ENCODE results near the gene MATN1. TPM values are rescaled to one million over a fixed set of nuclear protein-coding genes. Genes with fewer than 3 reads are reported as not detected.

Gene MATN1
- polyA plus RNA-seq, 1 donor from 2014 or later = 0.22 TPM

GRCh38 chr1:30677471-30677870 is 45.9 kb downstream of the MATN1 start:
- Histone ChIP-seq H3K9me2 (ENCODE audit: insufficient read depth, low read length) (no peaks in the 10 kb centered on the region), H3K27me3 (ENCODE audit: insufficient read depth, low read depth, low read length) (no peaks in the 10 kb centered on the region), H4K20me1 (ENCODE audit: insufficient read depth) (no peaks in the 10 kb centered on the region), H3K27ac (ENCODE audit: low read length) (no peak overlapping the region), H3K79me2 (replicated peaks; ENCODE audit: insufficient read depth, low read length) (no peaks in the 10 kb centered on the region), H3K4me3 (ENCODE audit: low read length) (no peak overlapping the region), H3K4me2 (ENCODE audit: low read length) (no peak overlapping the region), H3F3A (ENCODE audit: insufficient read depth, low read length, poor library complexity, severe bottlenecking) (no peaks in the 10 kb centered on the region), H3K9me3 (ENCODE audit: low read length) (peaks cover 4% of the 10 kb centered on the region), H3K36me3 (ENCODE audit: insufficient read depth, low read length) (no peaks in the 10 kb centered on the region), H3K9ac (ENCODE audit: low read length) (no peak overlapping the region), H2AFZ (ENCODE audit: low read depth, low read length) (no peak overlapping the region)
- no peak for TF ChIP-seq EP300 (conservative IDR thresholded peaks at IDR 0.05; ENCODE audit: poor library complexity, severe bottlenecking)
- no peak for TF ChIP-seq RAD21 (conservative IDR thresholded peaks at IDR 0.05)
- no peak for TF ChIP-seq EZH2 (IDR thresholded peaks at IDR 0.05; ENCODE audit: borderline replicate concordance, insufficient read depth, low read length, poor library complexity, severe bottlenecking)
- TF ChIP-seq SMC3 (conservative IDR thresholded peaks at IDR 0.05; ENCODE audit: poor library complexity) = no peak
- no peak for TF ChIP-seq POLR2AphosphoS5 (IDR thresholded peaks at IDR 0.05)
- TF ChIP-seq, protein P1, sequence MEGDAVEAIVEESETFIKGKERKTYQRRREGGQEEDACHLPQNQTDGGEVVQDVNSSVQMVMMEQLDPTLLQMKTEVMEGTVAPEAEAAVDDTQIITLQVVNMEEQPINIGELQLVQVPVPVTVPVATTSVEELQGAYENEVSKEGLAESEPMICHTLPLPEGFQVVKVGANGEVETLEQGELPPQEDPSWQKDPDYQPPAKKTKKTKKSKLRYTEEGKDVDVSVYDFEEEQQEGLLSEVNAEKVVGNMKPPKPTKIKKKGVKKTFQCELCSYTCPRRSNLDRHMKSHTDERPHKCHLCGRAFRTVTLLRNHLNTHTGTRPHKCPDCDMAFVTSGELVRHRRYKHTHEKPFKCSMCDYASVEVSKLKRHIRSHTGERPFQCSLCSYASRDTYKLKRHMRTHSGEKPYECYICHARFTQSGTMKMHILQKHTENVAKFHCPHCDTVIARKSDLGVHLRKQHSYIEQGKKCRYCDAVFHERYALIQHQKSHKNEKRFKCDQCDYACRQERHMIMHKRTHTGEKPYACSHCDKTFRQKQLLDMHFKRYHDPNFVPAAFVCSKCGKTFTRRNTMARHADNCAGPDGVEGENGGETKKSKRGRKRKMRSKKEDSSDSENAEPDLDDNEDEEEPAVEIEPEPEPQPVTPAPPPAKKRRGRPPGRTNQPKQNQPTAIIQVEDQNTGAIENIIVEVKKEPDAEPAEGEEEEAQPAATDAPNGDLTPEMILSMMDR (IDR thresholded peaks at IDR 0.05; ENCODE audit: poor library complexity, severe bottlenecking) = no peak

GRCh38 chr1:30675761-30676160 is 47.6 kb downstream of the MATN1 start:
- TF ChIP-seq TAF1 (IDR thresholded peaks at IDR 0.05; ENCODE audit: low read depth) = no peak
- no peak for TF ChIP-seq EZH2 (IDR thresholded peaks at IDR 0.05; ENCODE audit: borderline replicate concordance, insufficient read depth, low read length, poor library complexity, severe bottlenecking)
- TF ChIP-seq MXI1 (conservative IDR thresholded peaks at IDR 0.05; ENCODE audit: poor library complexity, severe bottlenecking) = no peak
- TF ChIP-seq POLR2AphosphoS5 (IDR thresholded peaks at IDR 0.05) = no peak
- TF ChIP-seq, protein P2, sequence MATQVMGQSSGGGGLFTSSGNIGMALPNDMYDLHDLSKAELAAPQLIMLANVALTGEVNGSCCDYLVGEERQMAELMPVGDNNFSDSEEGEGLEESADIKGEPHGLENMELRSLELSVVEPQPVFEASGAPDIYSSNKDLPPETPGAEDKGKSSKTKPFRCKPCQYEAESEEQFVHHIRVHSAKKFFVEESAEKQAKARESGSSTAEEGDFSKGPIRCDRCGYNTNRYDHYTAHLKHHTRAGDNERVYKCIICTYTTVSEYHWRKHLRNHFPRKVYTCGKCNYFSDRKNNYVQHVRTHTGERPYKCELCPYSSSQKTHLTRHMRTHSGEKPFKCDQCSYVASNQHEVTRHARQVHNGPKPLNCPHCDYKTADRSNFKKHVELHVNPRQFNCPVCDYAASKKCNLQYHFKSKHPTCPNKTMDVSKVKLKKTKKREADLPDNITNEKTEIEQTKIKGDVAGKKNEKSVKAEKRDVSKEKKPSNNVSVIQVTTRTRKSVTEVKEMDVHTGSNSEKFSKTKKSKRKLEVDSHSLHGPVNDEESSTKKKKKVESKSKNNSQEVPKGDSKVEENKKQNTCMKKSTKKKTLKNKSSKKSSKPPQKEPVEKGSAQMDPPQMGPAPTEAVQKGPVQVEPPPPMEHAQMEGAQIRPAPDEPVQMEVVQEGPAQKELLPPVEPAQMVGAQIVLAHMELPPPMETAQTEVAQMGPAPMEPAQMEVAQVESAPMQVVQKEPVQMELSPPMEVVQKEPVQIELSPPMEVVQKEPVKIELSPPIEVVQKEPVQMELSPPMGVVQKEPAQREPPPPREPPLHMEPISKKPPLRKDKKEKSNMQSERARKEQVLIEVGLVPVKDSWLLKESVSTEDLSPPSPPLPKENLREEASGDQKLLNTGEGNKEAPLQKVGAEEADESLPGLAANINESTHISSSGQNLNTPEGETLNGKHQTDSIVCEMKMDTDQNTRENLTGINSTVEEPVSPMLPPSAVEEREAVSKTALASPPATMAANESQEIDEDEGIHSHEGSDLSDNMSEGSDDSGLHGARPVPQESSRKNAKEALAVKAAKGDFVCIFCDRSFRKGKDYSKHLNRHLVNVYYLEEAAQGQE (IDR thresholded peaks at IDR 0.05; ENCODE audit: borderline replicate concordance) = no peak
- no peak for TF ChIP-seq RAD21 (conservative IDR thresholded peaks at IDR 0.05)
- no peak for TF ChIP-seq EP300 (conservative IDR thresholded peaks at IDR 0.05; ENCODE audit: poor library complexity, severe bottlenecking)
- TF ChIP-seq, protein P1 (IDR thresholded peaks at IDR 0.05; ENCODE audit: poor library complexity, severe bottlenecking) = no peak
- TF ChIP-seq SMC3 (conservative IDR thresholded peaks at IDR 0.05; ENCODE audit: poor library complexity) = no peak
- no peaks in the 10 kb centered on the region for H3K36me3 ChIP-seq (ENCODE audit: insufficient read depth, low read length)
- H3K27me3 ChIP-seq (ENCODE audit: insufficient read depth, low read depth, low read length) = no peaks in the 10 kb centered on the region
- no peaks in the 10 kb centered on the region for H3F3A ChIP-seq (ENCODE audit: insufficient read depth, low read length, poor library complexity, severe bottlenecking)
- H3K4me3 ChIP-seq (ENCODE audit: low read length) = no peak overlapping the region
- no peak overlapping the region for H3K4me2 ChIP-seq (ENCODE audit: low read length)
- H3K9ac ChIP-seq (ENCODE audit: low read length) = no peak overlapping the region
- no peak overlapping the region for H2AFZ ChIP-seq (ENCODE audit: low read depth, low read length)
- H4K20me1 ChIP-seq (ENCODE audit: insufficient read depth) = no peaks in the 10 kb centered on the region
- no peaks in the 10 kb centered on the region for H3K79me2 ChIP-seq (replicated peaks; ENCODE audit: insufficient read depth, low read length)
- H3K27ac ChIP-seq (ENCODE audit: low read length) = no peak overlapping the region
- peaks cover 4% of the 10 kb centered on the region for H3K9me3 ChIP-seq (ENCODE audit: low read length)
- no peaks in the 10 kb centered on the region for H3K9me2 ChIP-seq (ENCODE audit: insufficient read depth, low read length)

Data from neural cell (in vitro differentiated cells).